ENCODE measurements around the gene PAM.

DNA sequence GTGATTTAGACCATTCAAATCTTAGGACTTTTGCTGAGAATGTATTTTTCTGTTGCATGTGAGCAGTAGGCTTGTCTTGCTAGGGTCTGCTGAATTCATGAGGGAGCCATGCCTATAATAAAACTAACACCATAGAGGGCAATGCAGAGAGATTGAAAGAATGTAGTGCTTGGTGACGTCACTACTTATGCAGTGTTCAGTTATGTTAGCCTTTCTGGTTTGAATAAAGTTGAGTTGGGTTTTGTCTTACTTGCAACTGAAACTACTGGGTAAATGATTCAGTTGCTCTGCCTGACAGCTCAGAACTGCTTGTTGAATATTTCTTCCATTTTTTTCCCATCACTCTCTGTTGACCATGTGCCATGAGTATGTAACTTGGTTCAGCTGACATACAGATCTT is 114.1 kb downstream of the PAM start:
- TF ChIP-seq EZH2phosphoT487 (conservative IDR thresholded peaks at IDR 0.05; ENCODE audit: low read length) = no peak
- TF ChIP-seq, protein P1, sequence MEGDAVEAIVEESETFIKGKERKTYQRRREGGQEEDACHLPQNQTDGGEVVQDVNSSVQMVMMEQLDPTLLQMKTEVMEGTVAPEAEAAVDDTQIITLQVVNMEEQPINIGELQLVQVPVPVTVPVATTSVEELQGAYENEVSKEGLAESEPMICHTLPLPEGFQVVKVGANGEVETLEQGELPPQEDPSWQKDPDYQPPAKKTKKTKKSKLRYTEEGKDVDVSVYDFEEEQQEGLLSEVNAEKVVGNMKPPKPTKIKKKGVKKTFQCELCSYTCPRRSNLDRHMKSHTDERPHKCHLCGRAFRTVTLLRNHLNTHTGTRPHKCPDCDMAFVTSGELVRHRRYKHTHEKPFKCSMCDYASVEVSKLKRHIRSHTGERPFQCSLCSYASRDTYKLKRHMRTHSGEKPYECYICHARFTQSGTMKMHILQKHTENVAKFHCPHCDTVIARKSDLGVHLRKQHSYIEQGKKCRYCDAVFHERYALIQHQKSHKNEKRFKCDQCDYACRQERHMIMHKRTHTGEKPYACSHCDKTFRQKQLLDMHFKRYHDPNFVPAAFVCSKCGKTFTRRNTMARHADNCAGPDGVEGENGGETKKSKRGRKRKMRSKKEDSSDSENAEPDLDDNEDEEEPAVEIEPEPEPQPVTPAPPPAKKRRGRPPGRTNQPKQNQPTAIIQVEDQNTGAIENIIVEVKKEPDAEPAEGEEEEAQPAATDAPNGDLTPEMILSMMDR (IDR thresholded peaks at IDR 0.05; ENCODE audit: insufficient read depth, low read length, poor library complexity, severe bottlenecking) = no peak
